GF-D8 (cell line): ENCODE results near the gene ALKBH3.

Source experiments
- DNase-seq: peaks from one replicate; lab custom pipeline; 2025; lab: John Stamatoyannopoulos, UW

ALKBH3 gene

GRCh38 chr11:43880640-43881159 lies at the start of gene ALKBH3:
ALKBH3 (plus strand) TSS chr11:43880831; CDS start chr11:43882653, 1,822 bp downstream.
- DNase-seq: peak; percentile 46

- DNase-seq: no peak
Observed at GRCh38 chr11:43830928-43831440, 49.6 kb upstream of the ALKBH3 start.

- no peak for DNase-seq
Observed at GRCh38 chr11:43832536-43832935, 48.1 kb upstream of the ALKBH3 start.

- no peak for DNase-seq
Observed at GRCh38 chr11:43833657-43834073, 47.0 kb upstream of the ALKBH3 start.

- DNase-seq: no peak
Observed at GRCh38 chr11:43834286-43834685, 46.3 kb upstream of the ALKBH3 start.

GRCh38 chr11:43835104-43835503 lies 45.5 kb upstream of the ALKBH3 start:
- no peak for DNase-seq

- DNase-seq: no peak
Observed at GRCh38 chr11:43837879-43838278, 42.8 kb upstream of the ALKBH3 start.

- DNase-seq: no peak
Observed at GRCh38 chr11:43842021-43842420, 38.6 kb upstream of the ALKBH3 start.

GRCh38 chr11:43845816-43846215 lies 34.8 kb upstream of the ALKBH3 start:
- DNase-seq: no peak

GRCh38 chr11:43852057-43852636 lies 28.5 kb upstream of the ALKBH3 start:
- no peak for DNase-seq

GRCh38 chr11:43853781-43854180 lies 26.9 kb upstream of the ALKBH3 start:
- no peak for DNase-seq

GRCh38 chr11:43856993-43857392 lies 23.6 kb upstream of the ALKBH3 start:
- no peak for DNase-seq

GRCh38 chr11:43861141-43861540 lies 19.5 kb upstream of the ALKBH3 start:
- no peak for DNase-seq

- no peak for DNase-seq
Observed at GRCh38 chr11:43866520-43866919, 14.1 kb upstream of the ALKBH3 start.

GRCh38 chr11:43866969-43867368 lies 13.7 kb upstream of the ALKBH3 start:
- DNase-seq: no peak

GRCh38 chr11:43868852-43869567 lies 11.6 kb upstream of the ALKBH3 start:
- peak; percentile 89 for DNase-seq

GRCh38 chr11:43871051-43871450 lies 9.6 kb upstream of the ALKBH3 start:
- DNase-seq: no peak

GRCh38 chr11:43872995-43873394 lies 7.6 kb upstream of the ALKBH3 start:
- no peak for DNase-seq

- DNase-seq: no peak
Observed at GRCh38 chr11:43874078-43874477, 6.6 kb upstream of the ALKBH3 start.

GRCh38 chr11:43874738-43875137 lies 5.9 kb upstream of the ALKBH3 start:
- no peak for DNase-seq

- DNase-seq: no peak
Observed at GRCh38 chr11:43879789-43880639, 617 bp upstream of the ALKBH3 start.

- no peak for DNase-seq
Observed at GRCh38 chr11:43892851-43893250, 12.2 kb downstream of the ALKBH3 start.
